ENCODE measurements around the gene DDX3X. TPM values are rescaled to one million over a fixed set of nuclear protein-coding genes. Genes with fewer than 3 reads are reported as not detected.
"Not testable (repeated sequence)": the region's sequence is repeated elsewhere in the genome, so short reads cannot be mapped to it uniquely, and the experiment has no call there.

Gene DDX3X
- polyA plus RNA-seq, 1 donor from 2014 or later = 157 TPM

DNA sequence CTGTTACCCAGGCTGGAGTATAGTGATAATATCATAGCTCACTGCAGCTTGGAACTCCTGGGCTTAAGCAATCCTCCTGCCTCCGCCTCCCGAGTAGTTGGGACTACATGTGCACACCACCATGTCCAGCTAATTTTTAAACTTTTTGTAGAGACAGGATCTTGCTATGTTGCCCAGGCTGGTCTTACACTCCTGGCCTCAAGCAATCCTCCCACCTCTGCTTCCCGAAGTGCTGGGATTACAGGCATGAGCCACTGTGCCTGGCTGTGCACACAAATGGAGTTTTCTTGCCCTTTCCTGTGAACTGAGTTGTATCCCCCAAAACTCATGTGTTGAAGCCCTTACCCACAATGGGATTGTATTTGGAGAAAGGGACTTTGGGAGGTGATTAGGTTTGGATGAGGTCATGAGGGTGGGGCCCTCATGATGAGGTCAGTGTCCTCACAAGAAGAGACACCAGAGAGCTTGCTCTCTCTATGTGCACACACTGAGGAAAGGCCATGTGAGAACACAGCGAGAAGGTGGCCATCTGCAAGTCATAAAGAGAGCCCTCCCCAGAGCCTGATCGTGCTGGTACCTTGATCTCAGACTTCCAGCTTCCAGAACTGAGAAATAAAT, 40.1 kb downstream of the DDX3X start:
- Mint-ChIP-seq H3K4me3 (no peak overlapping the region), H3K27ac (peak overlapping the region in 1 of 3 donors; percentile 83), H3K4me1 (peaks cover 0 to 2% (median 2%) of the 10 kb centered on the region in 3 donors), H3K9me3 (no peaks in the 10 kb centered on the region), H3K36me3 (peaks cover 1% of the 10 kb centered on the region), H3K27me3 (peaks cover 3% of the 10 kb centered on the region)

DNA sequence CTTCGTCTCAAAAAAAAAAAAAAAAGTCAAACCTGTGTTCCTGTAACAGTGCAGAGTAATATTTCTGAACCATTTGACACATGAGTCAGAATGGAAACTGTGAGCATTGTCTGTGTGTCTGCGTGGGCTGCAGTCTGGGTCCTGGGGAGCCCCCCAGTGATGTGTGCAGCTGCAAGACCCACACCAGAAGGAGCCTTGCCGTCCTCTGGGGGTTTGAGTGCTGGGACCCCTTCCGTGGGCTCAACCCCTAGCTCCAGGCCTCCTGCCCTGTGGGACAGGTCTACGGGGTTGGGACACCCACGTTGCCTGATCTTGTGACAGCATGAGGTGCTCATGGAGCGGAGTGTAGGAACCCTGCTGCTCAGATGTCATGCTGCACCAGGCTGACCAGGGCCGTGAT, 43.7 kb downstream of the DDX3X start:
- Mint-ChIP-seq H3K4me1 (peaks cover 0 to 2% (median 2%) of the 10 kb centered on the region in 3 donors), H3K36me3 (peaks cover 1% of the 10 kb centered on the region)

DNA sequence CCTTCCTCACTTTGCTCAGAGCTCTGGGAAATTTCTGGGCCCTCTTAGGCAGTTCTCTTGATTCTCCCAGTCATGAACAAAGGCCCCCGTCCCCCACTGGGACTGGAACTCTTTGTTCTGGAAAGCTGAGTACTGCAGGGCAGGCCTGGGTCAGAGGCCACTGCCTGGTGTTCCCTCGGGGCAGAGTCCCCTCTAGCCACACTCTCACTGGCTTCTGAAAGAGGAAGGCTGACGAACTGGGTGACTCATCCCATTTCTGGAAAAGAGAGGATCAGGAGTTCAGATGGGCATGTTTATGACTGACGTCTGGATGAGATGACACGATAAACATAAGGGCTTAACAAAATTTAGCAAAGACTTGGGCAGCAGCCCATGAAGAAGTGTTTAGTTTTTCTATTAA, 47.7 kb downstream of the DDX3X start:
- Mint-ChIP-seq H3K27ac (no peak overlapping the region), H3K36me3 (no peaks in the 10 kb centered on the region), H3K4me1 (peaks cover 0 to 5% (median 3%) of the 10 kb centered on the region in 3 donors), H3K9me3 (no peaks in the 10 kb centered on the region), H3K27me3 (peaks cover 6% of the 10 kb centered on the region), H3K4me3 (no peak overlapping the region)

More for the DNA sequence above, 43.7 kb downstream of the DDX3X start:
- Mint-ChIP-seq H3K27ac (no peak overlapping the region), H3K27me3 (peaks cover 3% of the 10 kb centered on the region), H3K4me3 (no peak overlapping the region), H3K9me3 (no peaks in the 10 kb centered on the region)

DNA sequence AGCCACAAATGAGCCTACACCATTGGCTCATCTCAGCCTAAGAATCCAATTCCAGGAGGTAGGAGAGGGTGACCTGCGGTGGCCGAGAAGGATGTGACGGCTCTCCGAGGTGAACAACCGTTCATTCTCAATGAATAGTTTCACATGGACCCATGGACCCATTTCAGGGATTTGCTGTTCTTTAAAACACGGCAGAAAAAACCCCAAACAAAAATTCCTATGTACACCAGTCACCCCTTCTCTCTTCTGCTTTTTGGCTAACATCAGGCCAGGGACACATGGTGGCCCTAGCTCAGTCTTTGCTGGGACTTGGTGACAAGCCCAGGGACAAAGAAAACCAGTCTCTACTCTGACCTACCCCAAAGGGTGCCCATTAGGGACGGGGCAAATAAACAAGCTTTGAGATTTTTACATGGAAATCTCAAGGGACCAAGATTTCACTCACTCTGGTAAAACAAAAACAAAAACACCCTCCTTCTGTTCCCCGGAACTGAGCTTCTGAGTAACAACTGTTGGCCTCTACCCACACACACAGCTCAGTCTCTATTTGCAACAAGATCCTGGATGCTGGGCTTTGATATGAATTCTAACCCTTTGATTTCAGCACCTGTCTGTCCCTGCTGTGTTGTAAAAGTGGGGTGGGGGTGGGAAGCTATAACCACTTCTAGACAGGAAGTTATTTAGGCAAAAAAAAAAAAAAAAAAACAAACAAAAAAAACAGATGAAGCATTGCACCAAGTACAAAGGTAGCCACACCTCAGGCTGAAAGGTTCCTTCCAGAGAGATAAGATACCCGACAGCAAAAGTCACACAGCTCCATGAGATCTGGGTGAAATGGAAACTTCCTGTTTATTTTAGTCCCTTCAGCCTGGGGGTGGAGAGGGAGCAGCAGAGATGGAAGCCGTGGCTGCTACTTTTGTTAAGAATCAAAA, 49.0 kb downstream of the DDX3X start:
- Mint-ChIP-seq H3K27me3 (peaks cover 4% of the 10 kb centered on the region), H3K27ac (peak overlapping the region in 1 of 3 donors; percentile 63), H3K4me1 (peaks cover 0 to 3% (median 3%) of the 10 kb centered on the region in 3 donors), H3K36me3 (no peaks in the 10 kb centered on the region), H3K4me3 (peak overlapping the region in 1 of 4 donors; percentile 12), H3K9me3 (no peaks in the 10 kb centered on the region)

DNA sequence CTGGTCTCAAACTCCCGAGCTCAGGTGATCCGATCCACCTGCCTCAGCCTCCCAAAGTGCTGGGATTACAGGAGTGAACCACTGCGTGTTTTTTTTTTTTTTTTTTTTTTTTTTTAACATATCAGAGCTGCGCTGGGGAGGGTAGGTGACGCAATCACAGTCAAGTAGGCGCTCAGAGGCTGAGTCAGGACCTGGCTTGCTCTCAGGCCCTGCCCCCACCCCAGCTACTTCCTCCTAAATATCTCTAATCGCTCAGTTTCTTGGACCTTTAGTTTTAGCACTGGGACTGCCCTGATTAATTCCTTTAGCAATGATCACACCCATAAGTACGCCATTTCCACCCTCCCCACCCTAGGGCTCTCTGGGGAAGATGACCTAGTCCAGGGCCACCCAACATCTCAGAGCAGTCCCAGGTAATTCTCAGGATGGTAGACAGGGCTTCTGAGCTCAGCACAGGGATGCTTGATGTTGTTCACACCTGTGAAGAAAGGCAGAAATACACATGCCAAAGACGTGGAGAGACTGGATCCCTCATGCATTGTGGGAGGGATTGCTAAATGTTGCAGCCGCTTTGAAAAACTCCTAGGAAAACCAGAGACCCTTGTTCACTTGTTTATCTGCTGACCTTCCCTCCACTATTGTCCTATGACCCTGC, 50.2 kb downstream of the DDX3X start:
- Mint-ChIP-seq H3K27ac (peak overlapping the region in 1 of 3 donors; percentile 28), H3K27me3 (peaks cover 2% of the 10 kb centered on the region), H3K4me3 (peak overlapping the region in 1 of 4 donors; percentile 60), H3K4me1 (peaks cover 0 to 3% (median 3%) of the 10 kb centered on the region in 3 donors), H3K9me3 (no peaks in the 10 kb centered on the region), H3K36me3 (no peaks in the 10 kb centered on the region)

DNA sequence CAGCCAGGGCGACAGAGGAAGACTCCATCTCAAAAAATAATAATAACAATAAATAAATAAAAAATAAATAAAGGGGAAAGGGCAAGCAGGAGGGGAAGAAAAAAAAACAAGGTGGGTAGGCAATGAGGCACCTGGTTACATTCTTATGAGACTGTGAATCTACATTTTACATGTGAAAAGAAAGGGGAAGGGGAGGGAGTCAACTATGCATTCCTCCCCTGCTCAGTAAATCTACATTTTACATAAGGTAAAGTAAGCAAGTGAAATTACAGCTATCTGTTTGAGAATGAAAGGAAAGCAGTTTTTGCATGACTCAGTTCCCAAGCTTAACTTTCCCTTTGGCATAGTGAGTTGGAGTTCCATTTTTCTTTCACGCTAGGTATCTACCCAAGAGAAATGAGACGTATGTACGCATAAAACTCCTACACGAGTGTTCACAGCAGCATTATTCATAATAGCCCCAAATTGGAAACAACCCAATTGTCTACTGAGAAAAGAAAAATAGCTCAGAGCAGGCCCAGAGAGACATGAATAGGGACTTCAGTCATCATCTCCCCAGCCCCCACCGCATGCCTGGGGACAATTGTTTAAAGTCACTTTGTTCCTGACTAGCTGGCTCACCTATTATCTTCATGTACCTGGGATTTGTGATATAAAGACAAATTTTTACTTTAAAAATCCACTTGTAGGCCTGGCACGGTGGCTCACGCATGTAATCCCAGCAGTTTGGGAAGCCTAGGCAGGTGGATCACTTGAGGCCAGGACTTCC, 52.4 kb downstream of the DDX3X start:
- peaks cover 2% of the 10 kb centered on the region for H3K27me3 Mint-ChIP-seq
- no peaks in the 10 kb centered on the region for H3K9me3 Mint-ChIP-seq
- peaks cover 0 to 3% (median 3%) of the 10 kb centered on the region in 3 donors for H3K4me1 Mint-ChIP-seq
- no peaks in the 10 kb centered on the region for H3K36me3 Mint-ChIP-seq
- H3K4me3 Mint-ChIP-seq = no peak overlapping the region
- H3K27ac Mint-ChIP-seq = no peak overlapping the region

DNA sequence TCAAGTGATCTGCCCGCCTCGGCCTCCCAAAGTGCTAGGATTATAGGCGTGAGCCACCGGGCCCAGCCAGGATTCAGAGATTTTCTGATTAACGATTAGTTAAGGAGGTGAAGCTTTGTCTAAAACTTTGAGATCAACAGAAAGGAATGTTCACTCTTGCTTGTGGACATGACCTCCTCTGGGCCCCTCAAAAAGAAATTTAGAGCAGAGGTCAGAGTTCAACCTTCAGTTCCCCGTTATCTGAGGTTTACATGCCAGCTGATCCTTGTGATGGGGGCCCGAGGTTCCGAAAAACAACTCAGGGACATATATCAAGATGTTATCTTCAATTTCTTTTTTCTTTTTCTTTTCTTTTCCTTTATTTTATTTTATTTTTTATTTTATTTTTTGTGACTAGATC, 54.6 kb downstream of the DDX3X start:
- H3K4me1 Mint-ChIP-seq = peaks cover 0 to 2% (median under 1%) of the 10 kb centered on the region in 3 donors
- H3K27me3 Mint-ChIP-seq = peaks cover 2% of the 10 kb centered on the region
- H3K36me3 Mint-ChIP-seq = no peaks in the 10 kb centered on the region
- no peaks in the 10 kb centered on the region for H3K9me3 Mint-ChIP-seq
- H3K4me3 Mint-ChIP-seq = no peak overlapping the region
- H3K27ac Mint-ChIP-seq = no peak overlapping the region

DNA sequence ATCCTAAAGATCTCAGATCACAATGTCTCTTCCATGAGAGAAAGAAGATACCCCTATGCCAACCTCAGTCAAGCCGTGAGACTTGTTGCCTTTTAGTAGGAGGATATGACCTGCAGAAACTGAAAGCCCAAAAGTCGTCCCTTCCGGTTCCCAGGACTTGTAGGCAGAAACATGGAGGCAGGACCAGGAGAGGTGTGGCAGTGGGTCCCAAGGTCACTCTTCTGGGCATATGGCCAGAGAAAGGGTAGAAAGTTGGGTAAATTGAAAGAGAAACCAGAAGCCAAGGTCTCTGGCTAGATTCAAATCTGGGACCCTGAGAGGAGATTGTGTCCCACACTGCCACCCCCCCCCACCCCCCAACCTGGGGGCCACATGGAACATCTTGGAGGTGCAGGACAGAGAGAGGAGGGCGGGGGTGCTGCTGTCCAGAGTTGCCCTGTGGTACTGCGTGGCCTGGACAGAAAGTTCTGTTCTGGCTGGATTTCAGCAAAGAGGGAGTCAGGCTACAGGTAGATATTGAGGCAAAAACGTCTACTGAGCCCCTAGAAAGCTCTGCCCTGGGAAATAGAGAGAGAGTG, 55.4 kb downstream of the DDX3X start:
- H3K27ac Mint-ChIP-seq = no peak overlapping the region
- no peaks in the 10 kb centered on the region for H3K36me3 Mint-ChIP-seq
- H3K4me3 Mint-ChIP-seq = no peak overlapping the region
- peaks cover 0 to 2% (median 0%) of the 10 kb centered on the region in 3 donors for H3K4me1 Mint-ChIP-seq
- H3K9me3 Mint-ChIP-seq = no peaks in the 10 kb centered on the region
- peaks cover 2% of the 10 kb centered on the region for H3K27me3 Mint-ChIP-seq

DNA sequence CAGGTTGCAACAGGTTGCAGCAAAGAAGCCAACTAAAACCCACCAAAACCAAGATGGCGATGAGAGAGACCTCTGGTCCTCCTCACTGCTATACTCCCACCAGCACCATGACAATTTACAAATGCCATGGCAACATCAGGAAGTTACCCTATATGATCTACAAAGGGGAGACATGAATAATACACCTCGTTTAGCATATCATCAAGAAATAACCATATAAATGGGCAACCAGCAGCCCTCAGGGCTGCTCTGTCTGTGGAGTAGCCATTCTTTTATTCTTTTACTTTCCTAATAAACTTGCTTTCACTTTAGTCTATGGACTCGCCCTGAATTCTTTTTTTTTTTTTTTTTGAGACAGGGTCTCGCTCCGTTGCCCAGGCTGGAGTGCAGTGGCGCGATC, 56.6 kb downstream of the DDX3X start:
- not testable (repeated sequence) for H3K27ac Mint-ChIP-seq, H3K36me3 Mint-ChIP-seq, H3K9me3 Mint-ChIP-seq, H3K4me3 Mint-ChIP-seq, H3K4me1 Mint-ChIP-seq, H3K27me3 Mint-ChIP-seq

DNA sequence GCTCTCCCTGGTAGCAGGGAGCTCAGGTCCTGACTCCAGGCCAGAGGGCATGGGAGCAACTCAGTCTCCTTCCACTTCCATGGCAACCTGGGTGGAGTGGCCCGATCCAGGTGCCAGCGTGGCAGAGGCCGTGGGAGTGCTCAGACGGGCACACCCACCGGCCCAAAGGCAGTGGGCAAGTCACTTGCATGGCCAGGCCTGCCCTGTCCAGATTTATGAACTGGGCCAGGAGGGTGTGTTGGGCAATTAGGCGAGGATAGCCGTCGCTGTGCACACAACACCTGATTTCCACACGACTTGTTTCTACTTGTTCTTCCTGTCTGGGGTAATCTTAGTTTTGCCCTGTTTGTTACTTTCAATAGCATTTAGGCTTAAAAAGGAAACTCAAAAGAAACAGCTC, 57.6 kb downstream of the DDX3X start:
- Mint-ChIP-seq H3K4me1 (peaks cover 0 to 2% (median 0%) of the 10 kb centered on the region in 3 donors), H3K4me3 (no peak overlapping the region), H3K36me3 (peaks cover 2% of the 10 kb centered on the region), H3K27me3 (peaks cover 2% of the 10 kb centered on the region), H3K27ac (no peak overlapping the region), H3K9me3 (no peaks in the 10 kb centered on the region)

DNA sequence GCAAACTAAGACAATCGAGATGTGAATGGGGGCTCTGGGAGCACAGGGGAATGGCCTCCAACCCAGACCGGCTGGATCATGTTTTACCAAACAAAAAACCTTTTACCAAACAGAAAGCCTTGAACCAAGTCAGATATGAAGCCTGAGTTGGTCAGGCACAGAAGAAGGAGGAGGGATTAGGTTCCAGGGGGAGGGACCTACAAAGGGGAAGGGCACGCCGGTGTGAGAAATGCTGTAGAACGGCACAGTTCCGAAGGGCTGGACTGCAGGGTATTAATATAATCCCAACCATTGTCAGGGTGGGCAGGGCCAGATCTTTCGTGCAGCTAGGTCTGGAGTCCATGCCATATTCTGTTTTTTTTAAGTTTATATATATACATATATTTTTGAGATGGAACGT, 60.3 kb downstream of the DDX3X start:
- Mint-ChIP-seq H3K27me3 (peaks cover 2% of the 10 kb centered on the region), H3K4me1 (peaks cover 0 to 2% (median 0%) of the 10 kb centered on the region in 3 donors), H3K9me3 (peaks cover 0 to 3% (median 0%) of the 10 kb centered on the region in 3 donors), H3K36me3 (peaks cover 2% of the 10 kb centered on the region), H3K4me3 (no peak overlapping the region), H3K27ac (no peak overlapping the region)

DNA sequence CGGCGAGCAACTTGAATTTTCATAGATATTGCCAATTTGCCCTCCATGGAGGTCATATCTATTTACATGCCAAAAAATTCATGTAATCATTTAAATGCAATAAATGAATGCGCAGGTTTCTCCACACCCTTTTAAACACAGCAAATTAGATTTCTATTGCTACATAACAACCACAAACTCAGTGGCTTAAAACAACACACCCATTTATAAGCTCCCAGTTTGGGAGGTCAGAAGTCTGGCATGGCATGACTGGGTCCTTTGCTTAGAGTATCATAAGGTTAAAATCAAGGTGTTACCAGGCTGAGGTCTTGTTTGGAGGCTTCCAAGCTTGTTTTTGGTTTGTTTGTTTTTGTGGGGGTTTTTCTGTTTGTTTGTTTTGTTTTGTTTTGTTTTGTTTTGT, 63.3 kb downstream of the DDX3X start:
- H3K4me3 Mint-ChIP-seq = no peak overlapping the region

DNA sequence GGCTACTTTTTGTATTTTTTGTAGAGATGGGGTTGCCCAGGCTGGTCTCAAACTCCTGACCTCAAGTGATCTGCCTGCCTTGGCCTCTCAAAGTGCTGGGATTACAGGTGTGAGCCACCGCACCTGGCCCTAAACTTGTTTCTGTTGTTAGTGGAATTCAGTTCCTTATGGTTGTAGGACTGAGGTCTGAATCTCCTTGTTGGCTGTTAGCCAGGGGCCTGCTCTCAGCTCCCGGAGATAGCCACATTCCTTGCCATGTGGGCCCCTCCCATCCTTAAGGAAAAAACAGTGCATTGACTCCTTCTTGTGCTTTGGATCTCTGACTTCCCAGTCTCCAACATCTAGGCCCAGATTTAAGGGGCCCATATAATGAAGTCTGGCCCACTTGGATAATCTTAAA, 63.8 kb downstream of the DDX3X start:
- Mint-ChIP-seq H3K4me1 (peaks cover 0 to 2% (median 0%) of the 10 kb centered on the region in 3 donors), H3K27ac (peak overlapping the region in 1 of 3 donors; percentile 39), H3K4me3 (no peak overlapping the region), H3K36me3 (peaks cover 2% of the 10 kb centered on the region), H3K9me3 (peaks cover 0 to 3% (median 2%) of the 10 kb centered on the region in 3 donors), H3K27me3 (peaks cover 2% of the 10 kb centered on the region)

More for the DNA sequence above, 63.3 kb downstream of the DDX3X start:
- Mint-ChIP-seq H3K4me1 (peaks cover 0 to 2% (median 0%) of the 10 kb centered on the region in 3 donors), H3K27ac (peak overlapping the region in 1 of 3 donors; percentile 39), H3K36me3 (peaks cover 2% of the 10 kb centered on the region), H3K27me3 (peaks cover 2% of the 10 kb centered on the region), H3K9me3 (peaks cover 0 to 3% (median 0%) of the 10 kb centered on the region in 3 donors)

DNA sequence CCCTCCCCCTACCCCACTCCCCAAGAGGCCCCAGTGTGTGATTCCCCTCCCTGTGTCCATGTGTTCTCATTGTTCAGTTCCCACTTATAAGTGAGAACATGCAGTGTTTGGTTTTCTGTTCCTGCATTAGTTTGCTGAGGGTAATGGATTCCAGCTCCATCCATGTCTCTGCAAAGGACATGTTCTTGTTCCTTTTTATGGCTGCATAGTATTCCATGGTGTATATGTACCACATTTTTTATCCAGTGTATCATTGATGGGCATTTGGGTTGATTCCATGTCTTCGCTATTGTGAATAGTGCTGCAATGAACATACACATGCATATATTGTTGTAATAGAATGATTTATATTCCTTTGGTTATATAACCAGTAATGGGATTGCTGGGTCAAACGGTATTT, 68.6 kb downstream of the DDX3X start:
- H3K4me1 Mint-ChIP-seq, H3K4me3 Mint-ChIP-seq, H3K9me3 Mint-ChIP-seq, H3K36me3 Mint-ChIP-seq, H3K27ac Mint-ChIP-seq, H3K27me3 Mint-ChIP-seq: not testable (repeated sequence)
